Activated T-helper 17 cell treated with anti-CD3 and anti-CD28 coated beads, Interleukin-2, amount 50 U/mL, for 72 hours (primary cell): Measurements from ENCODE around the gene MYLK. TPM values are rescaled to one million over a fixed set of nuclear protein-coding genes. Genes with fewer than 3 reads are reported as not detected.
"Not testable (repeated sequence)": the region's sequence is repeated elsewhere in the genome, so short reads cannot be mapped to it uniquely, and the experiment has no call there.

Experiments used
- ATAC-seq: fragments of 150-1000 bp; cut with Tn5 transposase; replicated peaks from 2 replicates; pipeline ENCODE4 v1.10.0; 2021; ENCODE audit warnings: mild to moderate bottlenecking, moderate library complexity
- H3K27ac Mint-ChIP-seq: one replicate; pipeline ENCODE4 v1.8.0; 2022; ENCODE audit warnings: mixed read lengths
- H3K27me3 Mint-ChIP-seq: one replicate; pipeline ENCODE4 v1.8.0; 2022; ENCODE audit warnings: mixed read lengths
- H3K36me3 Mint-ChIP-seq: one replicate; pipeline ENCODE4 v1.8.0; 2022; ENCODE audit warnings: low read depth, mild to moderate bottlenecking, mixed read lengths
- H3K4me1 Mint-ChIP-seq: one replicate; pipeline ENCODE4 v1.8.0; 2022; ENCODE audit warnings: mixed read lengths
- H3K4me3 Mint-ChIP-seq: one replicate; pipeline ENCODE4 v1.8.0; 2022; ENCODE audit warnings: mild to moderate bottlenecking, mixed read lengths
- H3K9me3 Mint-ChIP-seq: one replicate; pipeline ENCODE4 v1.8.0; 2022; ENCODE audit warnings: mixed read lengths
- total RNA-seq, 2 donors: library from RNA; stranded (reverse); gene quantifications; one replicate each; pipeline ENCODE4 v1.2.3, GENCODE V29; 2022

MYLK gene
- total RNA-seq, 2 donors from 2014 or later = 0.17 TPM; not detected in 1

DNA sequence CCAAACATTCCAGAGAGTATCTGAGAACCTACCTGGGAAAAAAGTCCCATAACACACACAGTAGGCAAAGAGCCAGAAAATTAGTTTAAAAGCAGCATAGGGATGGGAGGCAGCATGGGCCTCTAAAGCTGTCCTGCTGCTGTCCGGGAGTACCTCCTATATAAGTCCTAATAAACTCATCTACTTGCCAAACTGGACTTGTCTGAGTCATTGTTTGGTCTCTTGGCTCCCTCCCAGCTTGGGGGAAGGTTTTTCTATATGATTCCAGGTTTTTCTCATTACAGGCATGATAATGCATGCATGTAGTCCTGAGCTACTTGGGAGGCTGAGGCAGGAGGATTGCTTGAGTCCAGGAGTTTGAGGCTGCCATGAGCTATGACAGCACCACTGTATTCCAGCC is 281.8 kb downstream of the MYLK start:
- Mint-ChIP-seq H3K4me1 (peaks cover 14% of the 10 kb centered on the region), H3K9me3 (no peaks in the 10 kb centered on the region), H3K4me3 (no peak overlapping the region), H3K27ac (no peak overlapping the region), H3K36me3 (peaks cover 8% of the 10 kb centered on the region), H3K27me3 (no peaks in the 10 kb centered on the region)
- ATAC-seq = no peak

DNA sequence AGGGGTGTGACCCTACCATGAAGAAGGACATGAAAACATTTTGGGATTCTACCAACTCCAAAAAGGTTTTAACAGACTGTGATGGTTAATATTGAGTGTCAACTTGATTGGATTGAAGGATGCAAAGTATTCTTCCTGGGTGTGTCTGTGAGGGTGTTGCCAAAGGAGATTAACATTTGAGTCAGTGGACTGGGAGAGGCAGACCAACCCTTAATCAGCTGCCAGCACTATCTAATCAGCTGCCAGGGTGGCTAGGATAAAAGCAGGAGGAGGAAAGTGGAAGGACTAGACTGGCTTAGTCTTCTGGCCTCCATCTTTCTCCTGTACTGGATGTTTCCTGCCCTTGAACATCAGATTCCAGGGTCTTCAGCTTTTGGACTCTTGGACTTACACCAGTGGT is 283.3 kb downstream of the MYLK start:
- not testable (repeated sequence) for H3K27me3 Mint-ChIP-seq, ATAC-seq, H3K9me3 Mint-ChIP-seq, H3K36me3 Mint-ChIP-seq, H3K4me1 Mint-ChIP-seq, H3K4me3 Mint-ChIP-seq, H3K27ac Mint-ChIP-seq

DNA sequence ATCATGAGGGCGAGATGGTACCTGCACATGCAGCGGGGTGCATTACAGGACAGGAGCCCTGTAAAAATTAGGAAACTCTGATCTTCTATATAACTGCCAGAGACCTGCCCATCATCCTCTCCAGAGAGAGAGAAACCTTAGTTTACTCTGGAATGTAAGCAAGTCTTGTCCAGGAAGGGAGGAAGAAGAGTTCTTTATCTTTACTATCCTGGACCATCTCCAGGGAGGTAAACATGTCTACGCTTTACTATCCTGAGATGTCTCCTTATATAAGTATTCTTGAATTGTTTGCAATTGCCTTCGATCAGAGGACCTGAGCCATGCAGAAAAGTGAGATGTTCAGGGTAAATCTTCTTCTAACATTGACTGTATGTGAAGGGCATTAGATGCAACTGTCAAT is 286.6 kb downstream of the MYLK start:
- no peak for ATAC-seq
- Mint-ChIP-seq H3K4me3 (no peak overlapping the region), H3K4me1 (no peaks in the 10 kb centered on the region), H3K27ac (no peak overlapping the region), H3K27me3 (no peaks in the 10 kb centered on the region), H3K9me3 (no peaks in the 10 kb centered on the region), H3K36me3 (peaks cover 8% of the 10 kb centered on the region)

DNA sequence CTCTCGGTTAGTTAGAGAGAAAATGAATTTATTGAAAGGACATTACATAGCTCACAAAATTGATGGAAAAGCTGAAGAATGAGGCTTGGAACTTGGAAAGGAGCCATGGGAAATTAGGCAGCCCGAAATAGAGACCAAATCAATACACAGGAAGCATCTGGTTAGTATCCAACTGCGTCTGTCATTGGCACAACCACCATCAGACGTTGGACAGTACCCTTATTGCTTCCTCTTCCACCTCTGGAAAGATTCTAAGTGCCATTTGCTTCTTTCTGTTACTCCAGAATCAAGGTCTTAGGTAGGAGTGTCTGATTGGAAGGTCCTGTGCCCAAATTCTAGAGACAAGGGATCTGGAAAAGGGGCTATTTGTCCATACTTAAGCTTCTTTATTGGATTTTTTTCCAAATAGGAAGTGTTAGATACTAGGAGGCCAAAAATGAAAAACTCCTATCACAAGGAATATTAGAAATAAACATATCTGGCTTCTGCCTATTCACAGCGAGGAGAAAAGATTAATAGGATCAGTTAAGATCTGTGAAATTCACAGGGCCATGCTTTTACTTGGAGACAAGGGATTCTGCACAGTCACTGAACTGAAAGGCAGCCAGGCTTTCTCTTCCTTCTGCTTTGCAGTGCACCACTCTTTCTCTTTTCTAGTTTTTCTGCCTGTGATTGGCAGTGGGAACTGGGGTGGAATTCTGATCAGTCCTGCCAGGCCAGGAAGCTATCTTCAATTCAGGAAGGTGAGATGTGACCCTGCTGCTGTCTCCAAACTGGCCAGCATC is 288.5 kb downstream of the MYLK start:
- Mint-ChIP-seq H3K4me3 (no peak overlapping the region), H3K27me3 (no peaks in the 10 kb centered on the region), H3K9me3 (peaks cover 4% of the 10 kb centered on the region), H3K4me1 (no peaks in the 10 kb centered on the region), H3K36me3 (peaks cover 18% of the 10 kb centered on the region), H3K27ac (no peak overlapping the region)
- no peak for ATAC-seq

DNA sequence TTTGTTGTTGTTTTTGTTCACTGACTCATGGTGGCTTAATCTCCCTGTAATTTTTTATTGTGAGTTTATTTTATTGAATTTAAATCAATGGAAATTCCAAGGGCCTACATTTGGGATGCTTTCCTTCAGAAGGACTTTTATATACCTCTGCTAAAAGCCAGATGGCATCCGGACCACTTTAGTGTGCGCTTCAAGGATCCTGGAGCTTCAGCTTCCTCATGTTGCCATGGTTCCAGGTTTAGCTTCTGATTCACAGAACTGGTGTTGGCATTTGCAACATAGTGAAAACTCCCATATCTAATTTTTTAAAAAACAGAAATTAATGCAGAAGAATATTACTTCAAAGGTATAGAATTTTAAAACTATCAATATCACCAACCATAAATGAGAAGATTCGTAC is 290.8 kb downstream of the MYLK start:
- ATAC-seq = no peak
- no peaks in the 10 kb centered on the region for H3K4me1 Mint-ChIP-seq
- H3K27ac Mint-ChIP-seq = no peak overlapping the region
- peaks cover 4% of the 10 kb centered on the region for H3K9me3 Mint-ChIP-seq
- H3K4me3 Mint-ChIP-seq = no peak overlapping the region
- peaks cover 19% of the 10 kb centered on the region for H3K36me3 Mint-ChIP-seq
- no peaks in the 10 kb centered on the region for H3K27me3 Mint-ChIP-seq

DNA sequence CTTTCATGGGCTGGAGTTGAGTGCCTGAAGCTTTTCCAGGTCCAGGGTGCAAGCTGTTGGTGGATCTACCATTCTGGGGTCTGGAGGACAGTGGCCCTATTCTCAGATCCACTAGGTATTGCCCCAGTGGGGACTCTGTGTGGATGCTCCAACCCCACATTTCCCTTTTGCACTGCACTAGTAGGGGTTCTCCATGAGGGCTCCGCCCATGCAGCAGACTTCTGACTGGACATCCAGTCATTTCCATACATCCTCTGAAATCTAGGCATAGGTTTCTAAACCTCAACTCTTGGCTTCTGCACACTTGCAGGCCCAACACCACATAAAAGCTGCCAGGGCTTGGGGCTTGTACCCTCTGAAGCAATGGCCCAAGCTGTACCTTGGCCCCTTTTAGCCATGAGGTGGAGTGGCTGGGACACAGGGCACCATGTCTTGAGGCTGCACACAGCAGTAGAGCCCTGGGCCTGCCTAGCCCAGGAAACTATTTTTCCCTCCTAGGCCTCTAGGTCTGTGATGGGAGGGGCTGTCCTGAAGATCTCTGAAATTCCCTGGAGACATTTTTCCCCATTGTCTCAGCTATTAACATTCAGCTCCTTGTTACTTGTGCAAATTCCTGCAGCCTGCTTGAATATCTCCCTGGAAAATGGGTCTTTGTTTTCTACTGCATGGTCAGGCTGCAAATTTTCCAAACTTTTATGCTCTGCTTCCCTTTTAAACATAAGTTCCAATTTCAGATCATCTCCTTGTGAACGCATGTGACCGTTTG is 293.3 kb downstream of the MYLK start:
- ATAC-seq = no peak
- Mint-ChIP-seq H3K27ac (no peak overlapping the region), H3K9me3 (peaks cover 4% of the 10 kb centered on the region), H3K4me1 (no peaks in the 10 kb centered on the region), H3K27me3 (no peaks in the 10 kb centered on the region), H3K36me3 (peaks cover 18% of the 10 kb centered on the region), H3K4me3 (no peak overlapping the region)

DNA sequence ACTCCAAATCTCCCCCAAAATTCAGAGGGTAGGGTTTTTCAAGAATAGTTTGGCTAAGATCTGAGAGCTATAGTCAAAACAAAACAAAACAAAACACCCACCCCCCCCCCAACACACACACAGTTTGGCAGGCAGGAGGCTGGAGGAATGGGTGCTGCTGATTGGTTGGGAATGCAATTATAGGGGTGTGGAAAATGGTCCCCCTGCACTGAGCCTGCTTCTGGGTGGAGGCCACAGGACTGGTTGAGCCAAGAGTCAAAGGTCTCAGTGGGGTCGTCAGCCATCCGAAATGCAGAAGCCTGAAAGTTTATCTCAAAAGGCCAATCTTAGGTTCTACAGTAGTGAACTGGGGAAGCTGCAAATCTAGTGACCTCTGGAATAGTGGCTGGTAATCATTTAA is 296.7 kb downstream of the MYLK start:
- H3K36me3 Mint-ChIP-seq = peaks cover 18% of the 10 kb centered on the region
- ATAC-seq = no peak
- H3K27me3 Mint-ChIP-seq = no peaks in the 10 kb centered on the region
- no peak overlapping the region for H3K27ac Mint-ChIP-seq
- peaks cover 7% of the 10 kb centered on the region for H3K4me1 Mint-ChIP-seq
- peaks cover 4% of the 10 kb centered on the region for H3K9me3 Mint-ChIP-seq
- no peak overlapping the region for H3K4me3 Mint-ChIP-seq

DNA sequence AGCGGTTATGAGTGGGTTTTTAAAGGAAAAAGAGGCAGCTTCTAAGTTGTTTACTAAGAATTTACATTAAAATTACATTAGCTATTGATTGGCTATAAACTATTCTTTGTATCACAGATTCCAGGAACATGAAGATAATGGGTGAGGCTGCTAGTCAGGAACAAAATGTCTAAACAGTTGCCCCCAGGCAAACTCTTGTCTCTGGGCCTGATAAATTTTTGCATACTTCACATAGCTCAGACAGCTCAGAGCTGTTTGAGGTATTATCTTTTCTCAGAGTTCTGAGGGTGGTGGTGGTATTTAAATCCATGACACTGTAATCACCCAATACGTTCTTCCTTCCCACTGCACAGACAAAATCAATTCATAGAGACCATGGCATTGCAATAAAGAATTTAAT is 297.2 kb downstream of the MYLK start:
- H3K36me3 Mint-ChIP-seq = peaks cover 20% of the 10 kb centered on the region
- H3K27ac Mint-ChIP-seq = no peak overlapping the region
- H3K4me1 Mint-ChIP-seq = peaks cover 7% of the 10 kb centered on the region
- H3K27me3 Mint-ChIP-seq = no peaks in the 10 kb centered on the region
- H3K9me3 Mint-ChIP-seq = peaks cover 4% of the 10 kb centered on the region
- no peak for ATAC-seq
- no peak overlapping the region for H3K4me3 Mint-ChIP-seq

DNA sequence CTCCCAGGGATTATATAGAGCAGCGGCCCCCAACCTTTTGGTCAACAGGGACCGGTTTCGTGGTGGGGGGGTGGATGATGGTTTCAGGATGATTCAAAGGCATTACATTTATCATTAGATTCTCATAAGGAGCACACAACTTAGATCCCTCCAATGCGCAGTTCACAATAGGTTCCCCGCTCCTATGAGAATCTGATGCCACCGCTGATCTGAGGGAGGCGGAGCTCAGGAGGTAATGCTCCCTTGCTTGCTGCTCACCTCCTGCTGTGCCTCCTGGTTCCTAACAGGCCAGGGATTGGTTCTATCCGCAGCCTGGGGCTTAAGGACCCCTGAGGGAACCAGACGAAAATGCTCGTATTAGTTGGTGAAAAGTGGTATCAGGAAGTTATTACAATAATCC is 298.0 kb downstream of the MYLK start:
- Mint-ChIP-seq H3K9me3 (no peaks in the 10 kb centered on the region), H3K4me1 (peaks cover 7% of the 10 kb centered on the region), H3K4me3 (no peak overlapping the region), H3K27ac (no peak overlapping the region), H3K36me3 (peaks cover 20% of the 10 kb centered on the region), H3K27me3 (no peaks in the 10 kb centered on the region)
- ATAC-seq = peak; percentile 18

DNA sequence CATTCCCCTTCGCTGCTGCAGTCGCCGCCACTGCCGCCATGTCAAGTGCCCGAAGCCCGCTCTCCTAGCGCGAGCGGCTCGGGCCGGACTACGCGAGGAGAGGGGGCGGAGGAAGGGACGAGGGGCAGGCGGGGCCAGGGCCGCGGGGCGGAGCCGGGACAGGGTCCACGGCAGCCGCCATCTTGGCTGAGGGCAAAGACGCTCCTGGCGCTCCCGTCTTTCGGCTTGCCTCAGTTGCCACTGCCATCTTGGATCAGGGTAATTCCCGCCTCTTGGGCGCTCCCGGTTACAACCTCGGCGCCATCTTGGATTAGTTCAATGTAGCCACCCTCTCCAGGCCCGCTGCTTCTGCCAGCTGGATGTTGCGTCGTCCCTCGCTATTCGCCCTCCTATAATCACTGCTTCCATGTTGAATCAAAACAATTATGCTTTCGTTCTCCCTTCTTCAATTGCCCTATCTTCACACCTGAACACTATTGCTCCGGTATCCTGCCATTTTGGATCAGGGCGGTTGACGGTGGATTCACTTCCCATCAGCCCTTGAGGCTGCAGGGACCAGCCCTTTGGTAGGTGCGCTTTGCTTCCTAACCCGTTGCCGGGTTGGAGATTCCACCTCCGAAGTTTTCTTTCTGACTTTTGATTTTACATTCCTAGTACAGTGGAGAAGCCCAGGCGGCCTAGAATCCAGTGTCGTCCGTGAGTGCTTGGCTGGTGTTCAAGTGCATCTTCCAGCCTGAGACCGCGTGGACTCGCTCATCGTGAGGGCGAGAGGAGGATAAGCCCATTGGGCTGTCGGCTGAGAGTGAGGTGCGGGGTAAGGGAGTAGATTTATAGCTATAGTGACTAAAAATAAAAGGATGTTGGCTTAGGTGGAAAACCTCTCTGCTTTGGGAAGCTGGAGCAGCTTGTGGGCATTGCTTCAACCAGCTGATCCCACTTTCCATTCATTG is 298.9 kb downstream of the MYLK start, which contains the start of gene HACD2:
HACD2 (minus strand) TSS at position 66 of the 950 bp plus-strand sequence; CDS start at position 40, 26 bp downstream.
- Mint-ChIP-seq H3K27ac (peak within 1 kb of the TSS; percentile 77), H3K36me3 (peaks cover 27% of the 10 kb centered on the region), H3K9me3 (no peaks in the 10 kb centered on the region), H3K27me3 (no peaks in the 10 kb centered on the region), H3K4me3 (no peak within 1 kb of the TSS), H3K4me1 (peaks cover 7% of the 10 kb centered on the region)
- ATAC-seq = peak; percentile 94

DNA sequence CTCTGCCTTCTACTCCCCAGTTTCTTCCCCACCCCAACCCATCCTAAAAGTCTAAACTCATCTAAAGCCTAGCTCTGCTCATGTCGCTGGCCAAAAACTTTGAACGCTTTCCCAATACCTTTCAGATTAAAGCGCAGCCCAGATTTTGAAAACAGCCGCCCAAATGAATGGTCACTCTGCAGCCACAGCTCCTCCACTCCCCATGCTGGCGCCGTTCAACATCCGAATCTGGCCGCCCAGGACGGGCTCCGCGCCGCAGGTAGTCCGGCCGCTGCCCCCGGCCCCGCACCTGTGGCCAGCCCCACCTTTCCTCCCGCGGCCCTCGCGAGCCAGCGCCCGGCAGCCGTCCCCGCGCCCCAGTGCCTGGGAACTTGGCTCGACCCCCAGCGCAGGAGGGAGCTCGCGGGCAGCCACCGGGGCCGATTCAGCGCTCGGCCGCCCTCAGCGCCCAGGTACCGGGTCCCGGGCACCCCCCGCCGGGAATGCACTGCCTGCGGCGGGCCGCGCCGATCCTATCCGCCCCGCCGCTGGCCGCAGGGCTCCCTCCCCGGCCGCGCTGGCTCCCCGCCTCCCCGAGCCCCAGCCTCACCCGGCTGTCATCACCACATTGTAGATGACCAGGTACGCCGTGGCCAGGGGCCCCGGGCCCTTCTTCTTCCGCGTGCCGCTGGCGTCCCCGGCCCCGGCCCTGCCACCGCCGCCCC is 299.7 kb downstream of the MYLK start:
- Mint-ChIP-seq H3K27ac (peak overlapping the region; percentile 77), H3K9me3 (no peaks in the 10 kb centered on the region), H3K27me3 (no peaks in the 10 kb centered on the region), H3K36me3 (peaks cover 28% of the 10 kb centered on the region), H3K4me1 (peaks cover 7% of the 10 kb centered on the region), H3K4me3 (no peak overlapping the region)
- peak; percentile 45 for ATAC-seq

DNA sequence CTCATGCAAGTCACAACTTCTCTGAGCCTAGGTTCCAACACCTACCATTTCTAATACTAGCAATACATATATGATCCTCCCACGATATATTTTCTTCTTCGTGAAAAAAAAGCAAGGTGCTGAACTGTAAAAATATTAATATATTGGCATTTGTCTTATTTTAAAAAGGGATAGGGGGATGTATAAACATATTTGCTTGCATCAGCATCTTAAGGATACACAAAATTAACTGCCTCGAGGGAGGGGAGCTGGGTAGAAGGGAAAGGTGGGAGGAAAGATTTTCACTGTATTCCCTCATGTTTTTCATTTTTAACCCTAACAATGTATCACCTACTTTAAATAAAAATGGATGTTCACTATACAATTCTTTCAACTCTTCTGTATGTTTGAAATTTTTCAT is 300.6 kb downstream of the MYLK start:
- H3K36me3 Mint-ChIP-seq = peaks cover 37% of the 10 kb centered on the region
- no peak overlapping the region for H3K4me3 Mint-ChIP-seq
- peaks cover 7% of the 10 kb centered on the region for H3K4me1 Mint-ChIP-seq
- H3K27me3 Mint-ChIP-seq = no peaks in the 10 kb centered on the region
- no peak for ATAC-seq
- H3K9me3 Mint-ChIP-seq = no peaks in the 10 kb centered on the region
- H3K27ac Mint-ChIP-seq = peak overlapping the region; percentile 77

DNA sequence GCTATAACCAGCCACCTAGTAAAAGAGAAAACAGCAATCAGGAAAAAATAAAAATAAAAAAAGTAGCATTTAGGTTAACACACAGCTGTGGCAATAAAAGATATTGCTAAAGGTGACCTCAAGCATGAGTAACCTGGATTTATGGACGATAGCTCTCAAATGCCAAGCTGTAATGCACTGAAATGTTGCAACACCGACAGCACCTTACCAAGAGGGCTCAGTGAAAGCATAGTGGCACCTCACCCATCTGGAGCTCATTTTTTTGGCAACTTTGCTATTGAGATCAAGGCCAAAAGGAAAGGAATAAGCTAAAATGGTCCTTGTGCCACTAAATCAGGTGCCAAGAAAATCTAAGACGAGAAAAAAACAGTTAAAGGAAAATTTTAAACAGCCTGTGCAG is 301.8 kb downstream of the MYLK start:
- H3K9me3 Mint-ChIP-seq = no peaks in the 10 kb centered on the region
- no peaks in the 10 kb centered on the region for H3K27me3 Mint-ChIP-seq
- peaks cover 7% of the 10 kb centered on the region for H3K4me1 Mint-ChIP-seq
- peaks cover 49% of the 10 kb centered on the region for H3K36me3 Mint-ChIP-seq
- peak overlapping the region; percentile 6 for H3K4me3 Mint-ChIP-seq
- ATAC-seq = no peak
- H3K27ac Mint-ChIP-seq = no peak overlapping the region

DNA sequence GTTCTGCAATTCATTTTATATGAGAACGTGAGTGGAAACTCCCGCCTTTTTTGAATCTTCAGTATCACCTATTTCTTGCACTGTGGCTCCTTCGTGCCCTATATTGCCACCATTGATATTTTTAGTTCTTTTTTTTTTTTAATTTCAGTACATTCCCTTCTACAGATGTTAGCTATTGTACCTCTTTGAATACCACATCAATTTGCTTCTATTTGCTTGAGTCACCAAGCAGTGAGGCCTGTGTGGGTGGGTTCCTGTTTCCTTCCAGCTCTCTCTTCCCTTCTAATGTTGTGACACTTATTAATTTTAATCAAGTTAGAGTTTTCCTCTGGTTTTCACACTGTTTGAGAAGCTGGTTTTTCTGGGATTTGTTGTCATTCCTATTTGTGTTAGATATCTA is 308.0 kb downstream of the MYLK start:
- peaks cover 14% of the 10 kb centered on the region for H3K4me1 Mint-ChIP-seq
- H3K36me3 Mint-ChIP-seq = peaks cover 79% of the 10 kb centered on the region
- no peaks in the 10 kb centered on the region for H3K27me3 Mint-ChIP-seq
- H3K4me3 Mint-ChIP-seq = peak overlapping the region; percentile 22
- ATAC-seq = peak; percentile 83
- H3K27ac Mint-ChIP-seq = peak overlapping the region; percentile 70
- H3K9me3 Mint-ChIP-seq = no peaks in the 10 kb centered on the region
